ENCODE results near the gene VN1R5. TPM values are rescaled to one million over a fixed set of nuclear protein-coding genes. Genes with fewer than 3 reads are reported as not detected.

VN1R5 gene
- total and polyA plus RNA-seq, 11 donors = not detected

- Histone ChIP-seq H3K27me3 (no peaks in the 10 kb centered on the region), H3K9me3 (peaks cover 0 to 34% (median 12%) of the 10 kb centered on the region in 12 donors), H3K27ac (no peak overlapping the region), H3K4me1 (no peaks in the 10 kb centered on the region), H3K4me3 (no peak overlapping the region), H3K36me3 (no peaks in the 10 kb centered on the region)
- no peak for TF ChIP-seq POLR2A (IDR thresholded peaks at IDR 0.05)
- no peak for TF ChIP-seq CTCF (IDR thresholded peaks at IDR 0.05)
- no peak for DNase-seq
- ATAC-seq = no peak
- WGBS, 4 donors = 77 to 83% (median 81%) methylated on average over 5 of the region's 5 CpGs
- intact Hi-C loops (cut with DNase I) = no loop called here
Observed at GRCh38 chr1:247266053-247266452, 10.2 kb downstream of the VN1R5 start.

DNA sequence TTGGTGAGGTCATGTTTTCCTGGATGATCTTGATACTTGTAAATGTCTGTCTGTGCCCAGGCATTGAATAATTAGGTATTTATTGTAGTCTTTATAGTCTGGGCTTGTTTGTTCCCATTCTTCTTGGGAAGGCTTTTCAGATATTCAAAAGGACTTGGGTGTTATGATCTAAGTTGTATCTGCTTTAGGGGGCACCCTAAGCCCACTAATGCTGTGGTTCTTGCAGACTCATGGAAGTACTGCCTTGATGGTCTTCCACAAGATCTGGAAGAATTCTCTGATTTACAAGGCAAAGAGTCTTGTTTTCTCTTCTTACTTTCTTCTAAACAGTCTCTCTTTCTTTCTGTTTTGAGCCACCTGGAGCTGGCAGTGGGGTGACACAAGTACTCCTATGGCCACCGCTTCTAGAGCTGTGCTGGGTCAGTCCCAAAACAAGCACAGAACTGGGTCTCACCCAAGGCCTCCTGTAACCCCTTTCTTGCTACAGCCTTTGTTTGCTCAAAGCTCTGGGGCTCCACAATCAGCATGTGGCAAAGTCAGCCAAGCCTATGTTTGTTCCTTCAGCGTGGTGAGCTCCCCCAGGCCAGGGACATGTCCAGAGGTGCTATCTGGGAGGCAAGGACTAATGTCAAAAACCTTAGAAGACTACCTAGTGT is 12.6 kb downstream of the VN1R5 start:
- intact Hi-C loops (cut with DNase I) = no loop called here

GRCh38 chr1:247269133-247269532 is 13.3 kb downstream of the VN1R5 start:
- no peak for TF ChIP-seq POLR2A (IDR thresholded peaks at IDR 0.05)
- intact Hi-C loops (cut with DNase I) = no loop called here
- Histone ChIP-seq H3K27me3 (no peaks in the 10 kb centered on the region), H3K36me3 (no peaks in the 10 kb centered on the region), H3K9me3 (peaks cover 0 to 31% (median 2%) of the 10 kb centered on the region in 12 donors), H3K27ac (no peak overlapping the region), H3K4me3 (no peak overlapping the region), H3K4me1 (peaks cover 0 to 5% (median 0%) of the 10 kb centered on the region in 12 donors)
- no peak for DNase-seq
- no peak for ATAC-seq

More for the DNA sequence above, 12.6 kb downstream of the VN1R5 start:
- H3K27me3 ChIP-seq = no peaks in the 10 kb centered on the region
- 61 to 87% (median 77%) methylated on average over 2 of the region's 2 CpGs for WGBS, 4 donors
- no peak overlapping the region for H3K27ac ChIP-seq
- H3K9me3 ChIP-seq = peaks cover 0 to 37% (median 7%) of the 10 kb centered on the region in 12 donors
- H3K36me3 ChIP-seq = no peaks in the 10 kb centered on the region
- no peak overlapping the region for H3K4me3 ChIP-seq
- ATAC-seq = no peak
- TF ChIP-seq POLR2A (IDR thresholded peaks at IDR 0.05) (no peak), CTCF (IDR thresholded peaks at IDR 0.05) (no peak)
- no peak for DNase-seq
- H3K4me1 ChIP-seq = peaks cover 0 to 5% (median 0%) of the 10 kb centered on the region in 12 donors

DNA sequence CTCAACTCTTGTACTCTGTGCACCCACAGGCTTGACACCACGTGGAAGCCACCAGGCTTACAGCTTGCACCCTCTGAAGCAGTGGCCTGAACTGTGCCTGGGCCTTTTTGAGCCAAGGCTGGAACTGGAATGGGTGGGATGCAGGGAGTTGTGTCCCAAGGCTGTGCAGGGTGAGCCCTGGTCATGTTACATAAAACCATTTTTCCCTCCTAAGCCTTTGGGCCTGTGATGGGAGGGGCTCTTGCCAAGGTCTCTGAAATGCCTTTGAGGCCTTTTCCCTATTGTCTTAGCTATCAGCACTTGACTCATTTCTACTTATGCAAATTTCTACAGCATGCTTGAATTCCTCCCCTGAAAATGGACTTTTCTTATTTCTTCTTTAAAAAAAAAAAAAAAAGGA is 14.1 kb downstream of the VN1R5 start:
- TF ChIP-seq POLR2A (IDR thresholded peaks at IDR 0.05) (no peak), CTCF (IDR thresholded peaks at IDR 0.05) (no peak)
- Histone ChIP-seq H3K27ac (no peak overlapping the region), H3K4me3 (no peak overlapping the region), H3K36me3 (no peaks in the 10 kb centered on the region), H3K4me1 (peaks cover 0 to 5% (median 0%) of the 10 kb centered on the region in 12 donors), H3K27me3 (no peaks in the 10 kb centered on the region), H3K9me3 (peaks cover 0 to 24% (median 2%) of the 10 kb centered on the region in 12 donors)
- DNase-seq = no peak
- 59 to 68% (median 62%) methylated on average over 1 of the region's 1 CpG; no CpG with 5 or more reads in 1 of the 4 donors for WGBS, 4 donors
- ATAC-seq = no peak
- intact Hi-C loops (cut with DNase I) = no loop called here

DNA sequence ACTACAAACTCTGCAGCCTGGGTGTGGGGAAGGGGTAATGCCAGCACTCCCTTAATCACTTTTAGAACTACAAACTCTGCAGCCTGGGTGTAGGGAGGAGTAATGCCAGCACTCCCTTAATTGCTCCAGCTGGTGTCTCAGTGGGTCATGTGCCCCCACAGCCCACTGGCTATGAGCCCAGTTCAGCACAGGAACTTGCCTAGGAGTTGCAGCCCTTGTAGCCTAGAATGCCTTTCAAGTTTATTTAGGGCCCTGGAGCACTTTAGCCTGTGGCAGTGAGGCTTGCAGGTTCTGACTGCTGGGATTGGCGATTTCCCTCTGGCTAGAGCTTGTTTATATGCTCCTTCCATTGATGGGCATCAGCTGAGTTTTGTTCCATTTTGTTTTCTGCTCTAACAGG is 17.1 kb downstream of the VN1R5 start:
- intact Hi-C loops (cut with DNase I) = no loop called here
- 54 to 69% (median 63%) methylated on average over 1 of the region's 1 CpG for WGBS, 4 donors
- Histone ChIP-seq H3K27ac (no peak overlapping the region), H3K4me3 (no peak overlapping the region), H3K36me3 (no peaks in the 10 kb centered on the region), H3K9me3 (peaks cover 0 to 24% (median 2%) of the 10 kb centered on the region in 12 donors), H3K27me3 (no peaks in the 10 kb centered on the region), H3K4me1 (peaks cover 0 to 5% (median 0%) of the 10 kb centered on the region in 12 donors)
- TF ChIP-seq POLR2A (IDR thresholded peaks at IDR 0.05) (no peak), CTCF (IDR thresholded peaks at IDR 0.05) (no peak)
- peak in 2 of 5 donors; percentile 15 to 46 for DNase-seq
- peak in 3 of 4 donors; percentile 51 to 71 (median 61) for ATAC-seq
